GM12801 (cell line): ENCODE results near the gene CSRNP2.

Source experiments
- TF ChIP-seq, protein P1 (sequence below): IDR thresholded peaks from one replicate; pipeline ENCODE4 v1.5.1; 2011; ENCODE audit warnings: control low read depth; ENCODE audit not compliant: insufficient read length; ENCODE audit errors: extremely low read depth

CSRNP2 gene

DNA sequence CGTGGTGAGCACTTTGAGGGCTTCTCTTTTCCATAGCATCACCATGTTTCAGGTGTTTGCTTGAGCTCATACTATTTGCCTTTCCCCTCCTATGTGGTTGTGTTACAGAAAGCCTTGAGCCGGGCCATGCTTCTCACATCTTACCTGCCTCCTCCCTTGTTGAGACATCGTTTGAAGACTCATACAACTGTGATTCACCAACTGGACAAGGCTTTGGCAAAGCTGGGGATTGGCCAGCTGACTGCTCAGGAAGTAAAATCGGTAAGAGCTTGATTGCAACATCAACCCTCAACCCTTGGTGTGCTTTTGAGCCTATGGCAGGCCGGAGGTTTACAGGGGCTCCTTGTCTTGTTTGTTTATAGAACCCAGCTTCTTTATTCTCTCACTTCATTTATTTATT lies 27.2 kb downstream of the CSRNP2 start:
- TF ChIP-seq, protein P1, sequence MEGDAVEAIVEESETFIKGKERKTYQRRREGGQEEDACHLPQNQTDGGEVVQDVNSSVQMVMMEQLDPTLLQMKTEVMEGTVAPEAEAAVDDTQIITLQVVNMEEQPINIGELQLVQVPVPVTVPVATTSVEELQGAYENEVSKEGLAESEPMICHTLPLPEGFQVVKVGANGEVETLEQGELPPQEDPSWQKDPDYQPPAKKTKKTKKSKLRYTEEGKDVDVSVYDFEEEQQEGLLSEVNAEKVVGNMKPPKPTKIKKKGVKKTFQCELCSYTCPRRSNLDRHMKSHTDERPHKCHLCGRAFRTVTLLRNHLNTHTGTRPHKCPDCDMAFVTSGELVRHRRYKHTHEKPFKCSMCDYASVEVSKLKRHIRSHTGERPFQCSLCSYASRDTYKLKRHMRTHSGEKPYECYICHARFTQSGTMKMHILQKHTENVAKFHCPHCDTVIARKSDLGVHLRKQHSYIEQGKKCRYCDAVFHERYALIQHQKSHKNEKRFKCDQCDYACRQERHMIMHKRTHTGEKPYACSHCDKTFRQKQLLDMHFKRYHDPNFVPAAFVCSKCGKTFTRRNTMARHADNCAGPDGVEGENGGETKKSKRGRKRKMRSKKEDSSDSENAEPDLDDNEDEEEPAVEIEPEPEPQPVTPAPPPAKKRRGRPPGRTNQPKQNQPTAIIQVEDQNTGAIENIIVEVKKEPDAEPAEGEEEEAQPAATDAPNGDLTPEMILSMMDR: no peak

DNA sequence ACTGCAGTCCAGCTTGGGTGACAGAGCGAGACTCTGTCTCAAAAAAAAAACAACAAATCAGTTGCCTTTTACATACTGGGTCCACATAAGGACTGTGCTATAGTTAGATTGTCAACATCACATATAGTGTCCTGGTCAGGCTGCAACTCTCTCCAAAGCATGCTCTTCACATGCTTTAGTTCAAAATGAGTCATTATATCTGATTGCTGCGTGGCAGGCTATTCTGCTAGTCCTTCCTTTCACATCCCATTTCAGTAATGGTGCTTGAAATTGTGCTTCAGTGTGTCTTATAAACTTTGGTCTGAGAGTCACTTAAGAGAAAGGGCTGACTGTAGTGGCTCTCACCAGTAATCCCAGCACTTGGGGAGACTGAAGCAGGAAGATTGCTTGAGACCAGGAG lies 28.3 kb downstream of the CSRNP2 start:
- TF ChIP-seq, protein P1: no peak

DNA sequence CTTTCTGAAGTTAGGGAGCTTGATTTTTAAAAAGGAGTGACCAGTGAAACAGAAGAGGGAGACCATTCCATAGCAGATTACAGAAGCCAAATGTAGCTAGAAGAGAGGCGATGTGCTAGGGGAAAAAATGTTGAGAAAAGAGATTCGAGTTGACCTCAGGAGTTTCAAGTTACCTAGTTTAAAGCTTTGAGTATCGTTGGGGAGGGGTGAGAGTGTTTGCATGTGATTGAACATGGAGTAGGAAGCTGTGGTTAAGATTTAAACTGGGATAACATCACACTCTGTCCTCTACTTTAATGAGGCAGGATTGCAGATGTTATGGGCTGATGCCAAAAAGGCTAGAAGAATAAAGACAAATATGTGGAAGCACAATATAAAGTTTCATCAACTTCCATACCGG lies 31.6 kb downstream of the CSRNP2 start:
- TF ChIP-seq, protein P1: no peak

DNA sequence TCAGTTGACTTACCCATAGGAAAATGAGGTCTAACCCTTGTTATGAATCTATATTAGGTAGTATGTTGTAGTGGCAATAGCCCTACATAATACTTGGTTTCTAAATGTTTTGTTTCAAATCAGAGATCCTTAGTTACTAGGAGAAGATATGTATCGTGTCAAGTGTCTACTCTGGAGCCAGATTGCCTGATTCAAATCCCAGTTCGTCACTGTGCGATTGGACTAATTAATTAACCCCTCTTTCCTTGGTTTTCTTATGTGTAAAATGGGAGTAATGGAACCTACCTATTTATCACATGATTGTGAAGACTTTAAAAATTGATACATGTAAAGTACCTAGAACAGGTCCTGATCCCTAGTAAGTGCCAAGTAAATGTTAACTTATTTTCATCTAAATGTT lies 33.9 kb downstream of the CSRNP2 start:
- TF ChIP-seq, protein P1: no peak

DNA sequence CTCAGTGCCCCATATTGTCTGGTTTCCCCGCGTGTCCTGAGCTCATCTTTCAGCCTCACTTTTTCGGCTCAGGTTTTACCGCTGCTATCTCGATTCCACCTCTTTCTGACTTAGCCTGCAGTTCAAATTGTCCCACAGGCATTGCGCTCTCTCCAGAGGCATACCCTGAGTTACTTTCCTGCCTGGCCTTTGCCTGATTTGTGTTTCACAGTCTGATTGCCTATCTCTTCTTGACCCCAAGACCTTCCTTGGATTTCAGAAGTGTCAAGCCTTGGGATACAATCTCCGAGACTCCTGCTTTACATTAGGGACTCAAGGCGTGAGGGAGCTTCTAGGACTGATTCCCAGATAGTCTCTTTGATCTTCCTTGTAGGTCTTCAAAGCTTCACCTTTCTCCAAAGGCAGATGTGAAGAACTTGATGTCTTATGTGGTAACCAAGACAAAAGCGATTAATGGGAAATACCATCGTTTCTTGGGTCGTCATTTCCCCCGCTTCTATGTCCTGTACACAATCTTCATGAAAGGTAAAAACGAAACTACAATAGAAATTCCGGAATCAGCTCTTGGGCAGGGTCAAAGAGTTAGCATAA lies 34.6 kb downstream of the CSRNP2 start:
- TF ChIP-seq, protein P1: no peak

DNA sequence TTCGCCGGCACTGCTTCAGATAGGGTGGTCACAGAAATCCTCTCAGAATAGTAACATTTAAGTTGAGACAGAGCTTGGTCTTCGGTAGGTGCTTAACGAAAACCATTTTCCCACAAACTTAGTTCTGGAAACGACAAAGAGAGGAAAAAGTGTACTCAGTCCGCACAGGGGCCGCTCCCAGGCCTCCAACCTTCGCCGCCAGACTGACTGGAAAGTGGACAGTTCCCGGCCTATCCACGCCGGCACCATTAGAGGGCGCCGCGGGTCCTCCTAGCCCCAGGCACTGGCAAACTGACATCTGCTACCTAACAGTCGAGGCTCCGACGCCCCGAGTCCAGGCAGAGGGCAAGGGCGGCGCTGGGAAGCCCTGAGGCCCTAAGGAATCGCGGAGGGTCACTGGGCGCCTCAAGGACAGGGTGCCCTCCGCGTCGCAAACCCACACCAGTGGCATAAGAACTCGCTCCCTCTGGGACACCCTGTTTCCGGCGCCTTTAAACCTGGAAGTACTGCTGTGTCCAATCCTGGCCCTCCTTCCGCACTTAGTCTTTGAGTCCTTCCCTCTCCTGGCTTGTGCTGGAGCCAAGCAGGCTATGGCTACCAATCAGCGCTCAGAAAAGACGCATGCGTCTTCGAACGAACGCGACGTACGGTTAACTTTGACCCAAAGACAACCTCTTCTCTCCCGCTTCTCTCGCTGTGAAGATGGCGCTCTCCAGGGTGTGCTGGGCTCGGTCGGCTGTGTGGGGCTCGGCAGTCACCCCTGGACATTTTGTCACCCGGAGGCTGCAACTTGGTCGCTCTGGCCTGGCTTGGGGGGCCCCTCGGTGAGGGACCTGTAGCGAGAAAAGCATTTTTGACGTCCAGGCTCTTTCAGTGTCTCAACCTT lies 35.5 kb downstream of the CSRNP2 start, which contains the start of gene LETMD1:
TSS of gene LETMD1 (plus strand) at position 673 of the 886 bp plus-strand sequence. CDS start at position 703, 30 bp downstream.
- TF ChIP-seq, protein P1: no peak

DNA sequence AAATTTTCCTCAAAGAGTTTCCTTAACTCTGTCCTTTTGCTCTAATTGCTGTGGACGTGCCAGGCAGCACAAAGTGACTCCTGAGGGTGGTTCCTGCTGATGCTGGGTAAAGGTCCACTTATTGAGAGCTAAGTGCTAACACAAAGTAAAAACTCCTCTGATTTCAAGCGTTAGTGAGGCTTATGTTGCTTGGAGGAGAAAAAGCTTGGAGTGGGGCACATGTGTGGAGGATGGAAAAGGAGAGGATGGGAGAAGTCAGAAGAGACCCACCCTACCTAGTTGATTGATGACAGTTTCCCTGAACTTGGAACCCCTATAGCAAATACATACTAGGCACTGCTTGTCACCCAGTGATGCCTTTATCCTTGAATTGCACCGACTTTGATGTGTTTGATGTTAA lies 47.1 kb downstream of the CSRNP2 start:
- TF ChIP-seq, protein P1: no peak
